Fibroblast of lung (primary cell): Measurements from ENCODE around the gene CHD8.

Experiments used
- CTCF ChIP-seq, 2 donors: IDR thresholded peaks in 1 of 2; conservative IDR thresholded peaks in 1 of 2; 1 replicate in 1 of 2; 2 replicates in 1 of 2; pipeline ENCODE4 v1.5.1; 2011 to 2012; ENCODE audit warnings: low read length in 2 of 2, control low read depth in 1 of 2, inconsistent platforms in 1 of 2, low read depth in 1 of 2, mild to moderate bottlenecking in 1 of 2
- EZH2 ChIP-seq: IDR thresholded peaks from 2 replicates; pipeline ENCODE4 v1.5.1; 2012; ENCODE audit warnings: low read length, control low read depth, mild to moderate bottlenecking; ENCODE audit errors: missing control alignments

- TF ChIP-seq CTCF (conservative IDR thresholded peaks at IDR 0.05 in 1 of 2, IDR thresholded peaks at IDR 0.05 in 1 of 2; ENCODE audit: low read depth in 1 of 2, low read length in 2 of 2) (no peak), EZH2 (no peak)
These were observed 15.1 kb downstream of the CHD8 start for GRCh38 chr14:21440859-21441258.
